H9 (cell line): ENCODE measurements around the gene ANP32A. TPM values are rescaled to one million over a fixed set of nuclear protein-coding genes. Genes with fewer than 3 reads are reported as not detected.

Source experiments
- DNase-seq: peaks from one replicate; pipeline ENCODE4 v3.0.0-alpha.2; 2017
- H2AFZ ChIP-seq: one replicate; pipeline ENCODE4 v1.6.1; 2013; ENCODE audit warnings: mild to moderate bottlenecking, low read length, control low read depth, moderate library complexity
- H2AK5ac ChIP-seq: 2 replicates; pipeline ENCODE4 v1.6.1; 2013; ENCODE audit warnings: low read length, control low read depth, mixed read lengths; ENCODE audit not compliant: insufficient read length
- H2BK120ac ChIP-seq: one replicate; pipeline ENCODE4 v1.6.1; 2013; ENCODE audit warnings: low read depth, mild to moderate bottlenecking, low read length, control low read depth, inconsistent platforms; ENCODE audit not compliant: poor library complexity, severe bottlenecking
- H2BK12ac ChIP-seq: 2 replicates; pipeline ENCODE4 v1.6.1; 2013; ENCODE audit warnings: low read length, control low read depth, mixed read lengths, low read depth; ENCODE audit not compliant: insufficient read length
- H2BK15ac ChIP-seq: 2 replicates; pipeline ENCODE4 v1.6.1; 2013; ENCODE audit warnings: low read depth, low read length, control low read depth
- H2BK20ac ChIP-seq: one replicate; pipeline ENCODE4 v1.6.1; 2013; ENCODE audit warnings: low read depth, mild to moderate bottlenecking, low read length, control low read depth, inconsistent platforms; ENCODE audit not compliant: poor library complexity, severe bottlenecking
- H2BK5ac ChIP-seq: 2 replicates; pipeline ENCODE4 v1.6.1; 2013; ENCODE audit warnings: low read length, control low read depth, mixed read lengths; ENCODE audit not compliant: insufficient read length
- H3K14ac ChIP-seq: 2 replicates; pipeline ENCODE4 v1.6.1; 2013; ENCODE audit warnings: low read length, control low read depth; ENCODE audit not compliant: insufficient read depth
- H3K18ac ChIP-seq: 2 replicates; pipeline ENCODE4 v1.6.1; 2013; ENCODE audit warnings: low read depth, mild to moderate bottlenecking, mixed read lengths, low read length, control low read depth; ENCODE audit not compliant: insufficient read length
- H3K23ac ChIP-seq: 2 replicates; pipeline ENCODE4 v1.6.1; 2013; ENCODE audit warnings: low read length, control low read depth, mixed read lengths, low read depth; ENCODE audit not compliant: insufficient read length
- H3K23me2 ChIP-seq: 2 replicates; pipeline ENCODE4 v1.6.1; 2013; ENCODE audit warnings: low read depth, mild to moderate bottlenecking, mixed read lengths, low read length, control low read depth; ENCODE audit not compliant: insufficient read length, poor library complexity, severe bottlenecking
- H3K27ac ChIP-seq: 2 replicates; pipeline ENCODE4 v1.5.1; 2013; ENCODE audit warnings: low read length, control low read depth, mixed read lengths, low read depth; ENCODE audit not compliant: insufficient read length
- H3K27me3 ChIP-seq: 2 replicates; pipeline ENCODE4 v1.6.1; 2013; ENCODE audit warnings: low read length, control low read depth, inconsistent platforms; ENCODE audit not compliant: insufficient read depth
- H3K4ac ChIP-seq: 2 replicates; pipeline ENCODE4 v1.6.1; 2013; ENCODE audit warnings: low read depth, mild to moderate bottlenecking, control low read depth, inconsistent platforms, low read length, moderate library complexity
- H3K4me1 ChIP-seq: 2 replicates; pipeline ENCODE4 v1.6.1; 2013; ENCODE audit warnings: low read length, control low read depth, inconsistent platforms; ENCODE audit not compliant: insufficient read depth
- H3K4me2 ChIP-seq: 2 replicates; pipeline ENCODE4 v1.6.1; 2013; ENCODE audit warnings: low read length, control low read depth, mixed read lengths; ENCODE audit not compliant: insufficient read length, insufficient read depth
- H3K56ac ChIP-seq: 2 replicates; pipeline ENCODE4 v1.6.1; 2013; ENCODE audit warnings: low read depth, mild to moderate bottlenecking, mixed read lengths, low read length, control low read depth; ENCODE audit not compliant: insufficient read length
- H3K79me1 ChIP-seq: 2 replicates; pipeline ENCODE4 v1.6.1; 2013; ENCODE audit warnings: low read depth, mild to moderate bottlenecking, moderate library complexity, low read length, control low read depth, inconsistent platforms; ENCODE audit not compliant: insufficient read depth, poor library complexity, severe bottlenecking
- H3K79me2 ChIP-seq: 2 replicates; pipeline ENCODE4 v1.6.1; 2013; ENCODE audit warnings: low read length, control low read depth, inconsistent platforms; ENCODE audit not compliant: insufficient read depth
- H3K9ac ChIP-seq: 2 replicates; pipeline ENCODE4 v1.6.1; 2013; ENCODE audit warnings: low read length, control low read depth, mixed read lengths; ENCODE audit not compliant: insufficient read length; ENCODE audit errors: extremely low read depth
- H3K9me3 ChIP-seq: one replicate; pipeline ENCODE4 v1.6.1; 2013; ENCODE audit warnings: low read depth, low read length, inconsistent platforms; ENCODE audit not compliant: control insufficient read depth
- H3T11ph ChIP-seq: one replicate; pipeline ENCODE4 v1.6.1; 2013; ENCODE audit warnings: mild to moderate bottlenecking, low read length, control low read depth, inconsistent platforms
- H4K20me1 ChIP-seq: one replicate; pipeline ENCODE4 v1.6.1; 2013; ENCODE audit not compliant: control insufficient read depth, insufficient read length, insufficient read depth
- H4K5ac ChIP-seq: 2 replicates; pipeline ENCODE4 v1.6.1; 2013; ENCODE audit warnings: low read depth, mild to moderate bottlenecking, mixed read lengths, low read length, control low read depth; ENCODE audit not compliant: insufficient read length
- H4K8ac ChIP-seq: replicated peaks from 2 replicates; pipeline ENCODE4 v1.6.1; 2013; ENCODE audit warnings: low read length, control low read depth, mixed read lengths, low read depth; ENCODE audit not compliant: insufficient read length
- H4K91ac ChIP-seq: 2 replicates; pipeline ENCODE4 v1.6.1; 2013; ENCODE audit warnings: low read depth, mild to moderate bottlenecking, moderate library complexity, mixed read lengths, low read length, control low read depth; ENCODE audit not compliant: insufficient read length
- H3K27ac Mint-ChIP-seq, 3 experiments: 2 replicates in 2 of 3; 3 replicates in 1 of 3; pipeline ENCODE4 v1.8.0; 2020 to 2021; ENCODE audit warnings: mixed read lengths in 3 of 3, mild to moderate bottlenecking in 1 of 3, moderate library complexity in 1 of 3
- H3K27me3 Mint-ChIP-seq: 2 replicates; pipeline ENCODE4 v1.8.0; 2021; ENCODE audit warnings: low read depth, mild to moderate bottlenecking, moderate library complexity, mixed read lengths
- H3K36me3 Mint-ChIP-seq, 3 experiments: 2 replicates in 2 of 3; 3 replicates in 1 of 3; pipeline ENCODE4 v1.8.0; 2020 to 2021; ENCODE audit warnings: low read depth in 3 of 3, mixed read lengths in 3 of 3; ENCODE audit not compliant: insufficient read depth in 1 of 3
- H3K4me1 Mint-ChIP-seq, 2 experiments: 2 replicates each; pipeline ENCODE4 v1.8.0; 2020; ENCODE audit warnings: mixed read lengths in 2 of 2
- H3K4me3 Mint-ChIP-seq, 2 experiments: 2 replicates in 1 of 2; 3 replicates in 1 of 2; pipeline ENCODE4 v1.8.0; 2020 to 2021; ENCODE audit warnings: mild to moderate bottlenecking in 2 of 2, mixed read lengths in 2 of 2, moderate library complexity in 1 of 2
- H3K9me3 Mint-ChIP-seq, 2 experiments: 2 replicates in 1 of 2; 3 replicates in 1 of 2; pipeline ENCODE4 v1.8.0; 2020; ENCODE audit warnings: mild to moderate bottlenecking in 2 of 2, mixed read lengths in 2 of 2, moderate library complexity in 1 of 2
- total RNA-seq: library from RNA; stranded (reverse); gene quantifications from 2 replicates; pipeline ENCODE4 v1.2.1, GENCODE V29; 2021
- TF ChIP-seq, protein P1 (sequence below): fragments of 200-600 bp; sonication (generic); conservative IDR thresholded peaks from 3 replicates; pipeline ENCODE4 v1.8.0; 2021; ENCODE audit warnings: antibody characterized with exemption, mild to moderate bottlenecking

The ANP32A gene
- total RNA-seq, 1 experiment from 2014 or later = 318 TPM

DNA sequence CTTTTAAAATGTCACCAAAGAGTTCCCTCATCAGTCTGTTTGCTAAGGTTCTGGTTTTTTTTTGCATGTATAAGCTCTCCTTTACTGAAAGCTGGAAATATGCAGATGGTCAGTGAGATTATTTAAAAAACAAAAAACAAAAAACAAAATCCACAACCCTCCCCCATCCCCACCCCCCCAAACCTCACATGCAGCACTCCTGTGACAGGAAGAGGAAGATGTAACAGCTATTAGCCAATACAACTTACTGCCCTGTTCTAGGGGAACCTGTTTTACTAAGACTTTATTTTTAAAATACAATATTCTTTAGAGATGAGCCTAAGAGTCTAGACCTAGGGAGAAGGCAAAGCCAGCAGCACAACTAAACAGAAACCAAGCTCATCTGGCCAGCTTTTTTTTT lies 39.5 kb downstream of the ANP32A start:
- Histone ChIP-seq H3K14ac (no peak overlapping the region), H2BK20ac (no peak overlapping the region), H2AK5ac (no peak overlapping the region), H2BK12ac (no peak overlapping the region), H3K9ac (no peak overlapping the region), H3K23me2 (no peaks in the 10 kb centered on the region), H3K27ac (no peak overlapping the region), H2BK15ac (no peak overlapping the region), H3K4me2 (no peak overlapping the region), H3K79me1 (no peaks in the 10 kb centered on the region), H3K9me3 (no peaks in the 10 kb centered on the region), H3K4me1 (no peaks in the 10 kb centered on the region; the same call in 1 of the 2 replicates), H4K20me1 (no peaks in the 10 kb centered on the region), H2BK120ac (no peak overlapping the region), H2BK5ac (no peak overlapping the region), H3K27me3 (no peaks in the 10 kb centered on the region), H4K91ac (no peak overlapping the region), H4K5ac (no peak overlapping the region), H3K18ac (no peak overlapping the region), H3T11ph (no peak overlapping the region), H3K56ac (no peak overlapping the region), H4K8ac (no peak overlapping the region), H2AFZ (no peak overlapping the region), H3K4ac (no peak overlapping the region), H3K23ac (no peak overlapping the region), H3K79me2 (no peaks in the 10 kb centered on the region)
- Mint-ChIP-seq H3K9me3 (no peaks in the 10 kb centered on the region), H3K4me1 (peaks cover 28 to 37% of the 10 kb centered on the region in 2 experiments), H3K27me3 (no peaks in the 10 kb centered on the region), H3K4me3 (no peak overlapping the region), H3K27ac (no peak overlapping the region), H3K36me3 (peaks cover 43 to 82% (median 68%) of the 10 kb centered on the region in 3 experiments)
- TF ChIP-seq, protein P1, sequence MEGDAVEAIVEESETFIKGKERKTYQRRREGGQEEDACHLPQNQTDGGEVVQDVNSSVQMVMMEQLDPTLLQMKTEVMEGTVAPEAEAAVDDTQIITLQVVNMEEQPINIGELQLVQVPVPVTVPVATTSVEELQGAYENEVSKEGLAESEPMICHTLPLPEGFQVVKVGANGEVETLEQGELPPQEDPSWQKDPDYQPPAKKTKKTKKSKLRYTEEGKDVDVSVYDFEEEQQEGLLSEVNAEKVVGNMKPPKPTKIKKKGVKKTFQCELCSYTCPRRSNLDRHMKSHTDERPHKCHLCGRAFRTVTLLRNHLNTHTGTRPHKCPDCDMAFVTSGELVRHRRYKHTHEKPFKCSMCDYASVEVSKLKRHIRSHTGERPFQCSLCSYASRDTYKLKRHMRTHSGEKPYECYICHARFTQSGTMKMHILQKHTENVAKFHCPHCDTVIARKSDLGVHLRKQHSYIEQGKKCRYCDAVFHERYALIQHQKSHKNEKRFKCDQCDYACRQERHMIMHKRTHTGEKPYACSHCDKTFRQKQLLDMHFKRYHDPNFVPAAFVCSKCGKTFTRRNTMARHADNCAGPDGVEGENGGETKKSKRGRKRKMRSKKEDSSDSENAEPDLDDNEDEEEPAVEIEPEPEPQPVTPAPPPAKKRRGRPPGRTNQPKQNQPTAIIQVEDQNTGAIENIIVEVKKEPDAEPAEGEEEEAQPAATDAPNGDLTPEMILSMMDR = no peak
- DNase-seq = no peak
